Stimulated activated CD8-positive, alpha-beta memory T cell treated with anti-CD3 and anti-CD28 coated beads, Interleukin-15, amount 100 ng/mL, for 4 hours (primary cell): ENCODE data around the gene CBFA2T2.
A peak's percentile ranks its signal among the peaks of the same experiment; 100 is the strongest.
"Not testable (repeated sequence)": the region's sequence is repeated elsewhere in the genome, so short reads cannot be mapped to it uniquely, and the experiment has no call there.

Source experiments
- DNase-seq, 2 donors: peaks; one replicate each; pipeline ENCODE4 v3.0.0-alpha.2; 2020; ENCODE audit warnings: low read depth in 2 of 2

The CBFA2T2 gene

DNA sequence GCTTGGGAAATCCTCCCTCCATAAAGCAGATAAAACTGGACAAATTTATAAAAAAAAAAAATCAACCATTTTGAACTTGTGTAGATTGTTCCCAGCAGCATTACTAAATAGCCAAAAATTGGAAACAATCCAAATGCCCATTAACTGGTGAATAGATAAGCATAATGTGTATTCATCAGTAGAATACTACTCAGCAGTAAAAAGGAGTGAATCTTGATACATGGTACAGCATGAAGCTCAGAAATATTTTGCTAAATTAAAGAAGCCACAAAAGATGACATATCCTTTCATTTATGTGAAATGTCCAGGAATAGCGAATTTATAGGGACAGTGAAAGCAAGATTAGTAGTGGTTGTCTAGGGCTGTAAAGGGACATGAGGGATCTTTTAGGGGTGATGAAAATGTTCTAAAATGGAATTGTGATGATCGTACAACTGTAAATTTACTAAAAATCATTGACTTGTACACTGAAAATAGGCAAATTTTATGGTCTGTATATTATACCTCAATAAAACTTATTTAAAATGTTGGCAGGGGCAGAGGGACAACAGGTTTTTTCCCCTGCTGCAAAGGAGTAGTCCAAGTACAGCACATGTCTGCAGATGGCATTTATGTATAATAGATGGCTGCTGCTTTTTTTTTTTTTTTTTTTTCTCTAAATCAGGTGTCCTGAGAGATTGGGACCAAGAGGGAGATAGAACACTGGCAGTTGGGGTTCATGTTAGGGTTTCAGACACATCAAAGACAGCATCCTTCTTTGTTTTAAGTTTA lies 59.5 kb downstream of the CBFA2T2 start:
- DNase-seq, result no peak

DNA sequence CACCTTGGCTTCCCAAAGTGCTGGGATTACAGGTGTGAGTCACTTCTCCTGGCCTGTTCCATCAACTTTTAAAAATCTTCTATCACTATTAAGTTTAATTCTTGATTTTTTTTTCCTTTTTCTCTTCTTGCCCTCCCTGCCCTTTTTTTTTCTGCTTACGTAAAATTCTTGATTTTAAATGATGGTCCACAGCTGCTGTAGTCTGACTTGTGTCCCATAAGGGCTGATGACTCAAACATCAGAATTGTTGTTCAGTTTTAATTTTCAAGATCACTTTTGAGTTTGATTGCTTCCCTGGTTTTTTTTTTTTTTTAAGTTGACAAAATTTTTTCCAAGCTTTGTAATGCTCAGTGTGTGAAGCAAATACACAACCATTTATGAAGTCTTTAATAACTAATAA lies 61.9 kb downstream of the CBFA2T2 start:
- no peak for DNase-seq

DNA sequence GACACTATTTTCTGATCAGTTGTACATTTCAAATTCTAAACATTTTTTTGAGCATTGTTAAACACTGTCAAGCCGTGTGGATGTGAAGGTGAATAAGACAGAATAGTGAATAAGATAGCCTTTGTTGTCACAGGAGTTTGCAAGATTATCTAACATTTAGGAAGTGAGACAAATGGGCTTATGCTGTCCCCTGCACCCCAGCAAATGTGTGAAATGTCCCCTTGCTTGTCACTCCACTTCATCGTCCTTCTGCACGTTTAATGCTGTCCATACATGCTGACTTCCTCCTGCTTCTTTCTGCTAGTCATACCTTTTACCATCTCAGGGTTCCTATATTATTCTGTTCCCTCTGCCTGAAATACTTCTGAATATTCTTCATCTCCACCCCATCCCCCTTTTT lies 62.6 kb downstream of the CBFA2T2 start:
- no peak for DNase-seq

DNA sequence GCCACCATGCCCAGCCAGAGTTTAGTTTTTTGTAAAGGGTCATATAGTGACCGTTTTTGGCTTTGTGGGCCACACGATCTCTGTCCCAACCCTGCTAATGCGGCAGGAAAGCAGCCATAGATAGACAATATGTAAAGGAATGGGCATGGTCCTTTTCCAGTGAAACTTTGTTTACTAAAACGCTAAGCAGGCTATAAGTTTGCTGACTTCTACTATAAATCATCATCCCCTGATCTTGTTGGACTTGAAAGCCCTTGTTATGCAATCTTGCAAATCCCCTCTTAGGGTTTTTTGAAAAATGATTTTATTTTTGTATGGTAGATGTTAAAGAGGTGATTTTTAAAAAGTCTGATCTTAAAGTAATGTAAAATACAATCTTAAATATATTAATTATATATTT lies 63.6 kb downstream of the CBFA2T2 start:
- DNase-seq, result no peak

DNA sequence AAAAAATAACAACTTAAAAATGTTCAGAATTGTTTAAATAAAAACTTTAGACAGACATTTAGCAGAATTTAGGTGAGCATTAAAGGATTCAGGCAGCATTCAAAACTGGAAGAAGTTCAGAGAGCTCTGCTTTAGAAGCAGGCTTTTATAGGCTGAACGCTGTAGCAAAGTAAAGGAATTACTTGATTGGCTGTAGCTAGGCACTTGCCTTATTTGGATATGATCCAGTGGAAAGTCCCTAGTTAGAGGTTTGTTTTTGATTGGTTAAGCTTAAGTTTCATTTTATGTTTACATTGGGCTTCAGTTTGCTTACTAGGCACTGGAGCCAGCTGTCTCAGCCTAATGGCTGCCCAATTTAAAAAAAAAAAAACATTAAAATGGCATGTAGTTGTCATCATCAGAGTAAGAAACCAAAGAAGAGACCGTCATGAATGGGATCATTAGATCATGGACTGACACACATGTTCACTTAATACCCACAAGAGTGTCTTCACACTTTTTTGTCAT lies 65.1 kb downstream of the CBFA2T2 start:
- peak in 1 of 2 donors; percentile 3 for DNase-seq

DNA sequence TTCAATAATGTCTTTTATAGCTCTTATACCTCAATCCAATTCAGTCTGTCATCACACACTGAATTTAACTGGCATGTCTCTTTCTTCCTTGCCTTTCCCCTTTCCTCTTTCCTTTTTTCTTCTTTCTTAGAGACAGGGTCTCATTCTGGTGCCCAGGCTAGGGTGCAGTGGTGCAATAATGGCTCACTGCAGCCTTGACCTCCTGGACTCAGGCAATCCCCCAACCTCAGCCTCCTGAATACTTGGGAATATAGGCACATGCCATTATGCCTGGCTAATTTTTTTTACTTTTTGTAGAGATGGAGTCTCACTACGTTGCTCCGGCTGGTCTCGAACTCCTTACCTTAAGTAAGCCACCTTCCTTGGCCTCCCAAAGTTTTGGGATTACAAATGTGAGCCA lies 65.9 kb downstream of the CBFA2T2 start:
- no peak for DNase-seq

DNA sequence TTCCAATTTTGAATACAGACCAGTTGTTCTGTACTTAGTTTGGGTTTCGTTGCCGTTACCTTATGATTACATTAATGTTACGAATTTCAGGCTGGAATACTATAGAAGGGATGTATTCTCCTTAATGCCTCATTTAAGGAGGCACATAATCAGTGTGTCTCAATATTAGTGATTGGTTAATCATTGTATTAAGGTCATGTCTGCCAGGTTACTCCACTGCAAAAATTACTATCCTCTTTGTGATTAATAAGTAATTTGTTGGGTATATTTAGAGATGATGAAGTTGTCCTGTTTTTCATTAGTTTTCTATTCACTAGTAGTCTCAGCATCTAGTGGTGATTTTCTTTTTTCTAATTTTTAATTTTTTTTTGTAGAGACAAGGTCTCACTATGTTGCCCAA lies 66.3 kb downstream of the CBFA2T2 start:
- no peak for DNase-seq

DNA sequence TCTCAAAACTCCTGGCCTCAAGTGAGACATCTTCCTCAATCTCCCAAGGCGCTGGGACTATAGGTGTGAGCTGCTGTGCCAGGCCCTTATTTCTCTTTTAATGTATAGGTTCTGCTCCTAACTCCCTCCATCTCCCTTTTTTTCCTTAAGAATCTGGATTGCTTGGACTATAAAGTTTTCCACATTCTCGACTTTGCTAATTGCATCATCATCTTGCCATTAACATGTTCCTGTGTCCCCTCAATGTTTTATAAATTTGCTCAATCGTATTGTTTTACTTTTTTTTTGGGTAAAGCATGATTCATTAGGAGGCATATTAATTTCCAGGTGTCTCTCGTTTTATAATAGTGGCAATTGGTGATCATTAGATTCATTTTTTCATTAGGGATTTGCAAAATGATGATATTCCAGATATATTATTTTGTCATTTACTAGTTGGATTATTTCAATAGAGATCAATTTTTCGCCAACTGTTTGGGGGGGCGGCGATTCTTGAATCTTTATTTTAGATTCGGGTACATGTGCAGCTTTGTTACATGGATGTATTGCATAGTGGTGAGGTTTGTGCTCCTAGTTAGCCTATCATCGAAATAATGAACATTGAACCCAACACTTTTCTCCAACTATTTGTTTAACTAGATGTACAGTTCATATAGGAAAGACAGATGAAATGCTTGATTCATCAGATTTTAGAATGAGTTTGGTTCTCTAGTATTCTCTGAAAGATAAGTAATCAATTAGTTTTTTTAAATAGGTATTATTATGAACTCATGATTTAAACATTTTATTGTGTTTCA lies 68.7 kb downstream of the CBFA2T2 start:
- no peak for DNase-seq

DNA sequence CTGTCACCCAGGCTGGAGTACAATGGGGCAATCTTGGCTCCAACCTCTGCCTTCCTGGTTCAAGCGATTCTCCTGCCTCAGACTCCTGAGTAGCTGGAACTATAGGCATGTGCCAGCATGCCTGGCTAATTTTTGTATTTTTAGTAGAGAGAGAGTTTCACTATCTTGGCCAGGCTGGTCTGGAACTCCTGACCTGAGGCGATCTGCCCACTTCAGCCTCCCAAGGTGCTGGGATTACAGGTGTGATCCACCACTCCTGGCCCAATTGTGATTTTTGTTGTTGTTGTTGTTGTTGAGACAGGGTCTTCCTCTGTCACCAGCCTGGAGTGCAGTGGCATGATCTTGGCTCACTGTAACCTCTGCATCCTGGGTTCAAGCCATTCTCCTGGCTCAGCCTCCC lies 69.3 kb downstream of the CBFA2T2 start:
- no peak for DNase-seq

DNA sequence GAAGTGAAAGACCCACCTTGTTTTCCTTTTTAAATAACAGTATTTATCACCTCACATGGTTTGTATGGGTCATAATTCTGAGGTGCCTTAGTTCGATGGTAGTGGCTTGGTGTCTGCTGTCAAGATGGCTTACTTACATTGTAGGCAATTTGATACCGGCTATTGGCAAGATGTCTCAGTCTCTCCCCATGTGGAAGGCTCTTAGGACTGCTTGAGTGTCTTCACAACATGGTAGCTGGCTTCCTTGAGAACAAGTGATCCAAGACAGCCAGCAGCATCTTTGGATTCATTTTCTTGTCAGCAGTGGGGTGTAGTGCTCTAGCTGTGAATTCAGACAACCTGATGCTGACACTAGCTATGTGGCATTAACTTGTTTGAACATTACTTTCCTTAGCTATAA lies 70.1 kb downstream of the CBFA2T2 start:
- no peak for DNase-seq

DNA sequence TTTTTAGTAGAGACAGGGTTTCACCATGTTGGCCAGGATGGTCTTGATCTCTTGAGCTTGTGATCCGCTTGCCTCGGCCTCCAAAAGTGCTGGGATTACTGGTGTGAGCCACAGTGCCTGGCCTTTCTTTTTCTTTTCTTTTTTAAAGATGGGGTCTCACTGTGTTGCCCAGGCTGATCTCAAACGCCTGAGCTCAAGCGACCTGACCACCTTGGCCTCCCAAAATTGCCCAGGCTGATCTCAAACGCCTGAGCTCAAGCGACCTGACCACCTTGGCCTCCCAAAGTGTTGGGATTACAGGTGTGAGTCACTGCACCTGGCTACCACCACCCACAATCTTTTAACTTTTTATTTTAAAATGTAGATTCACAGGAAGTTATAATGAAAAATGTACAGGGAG lies 71.2 kb downstream of the CBFA2T2 start:
- not testable (repeated sequence) for DNase-seq

DNA sequence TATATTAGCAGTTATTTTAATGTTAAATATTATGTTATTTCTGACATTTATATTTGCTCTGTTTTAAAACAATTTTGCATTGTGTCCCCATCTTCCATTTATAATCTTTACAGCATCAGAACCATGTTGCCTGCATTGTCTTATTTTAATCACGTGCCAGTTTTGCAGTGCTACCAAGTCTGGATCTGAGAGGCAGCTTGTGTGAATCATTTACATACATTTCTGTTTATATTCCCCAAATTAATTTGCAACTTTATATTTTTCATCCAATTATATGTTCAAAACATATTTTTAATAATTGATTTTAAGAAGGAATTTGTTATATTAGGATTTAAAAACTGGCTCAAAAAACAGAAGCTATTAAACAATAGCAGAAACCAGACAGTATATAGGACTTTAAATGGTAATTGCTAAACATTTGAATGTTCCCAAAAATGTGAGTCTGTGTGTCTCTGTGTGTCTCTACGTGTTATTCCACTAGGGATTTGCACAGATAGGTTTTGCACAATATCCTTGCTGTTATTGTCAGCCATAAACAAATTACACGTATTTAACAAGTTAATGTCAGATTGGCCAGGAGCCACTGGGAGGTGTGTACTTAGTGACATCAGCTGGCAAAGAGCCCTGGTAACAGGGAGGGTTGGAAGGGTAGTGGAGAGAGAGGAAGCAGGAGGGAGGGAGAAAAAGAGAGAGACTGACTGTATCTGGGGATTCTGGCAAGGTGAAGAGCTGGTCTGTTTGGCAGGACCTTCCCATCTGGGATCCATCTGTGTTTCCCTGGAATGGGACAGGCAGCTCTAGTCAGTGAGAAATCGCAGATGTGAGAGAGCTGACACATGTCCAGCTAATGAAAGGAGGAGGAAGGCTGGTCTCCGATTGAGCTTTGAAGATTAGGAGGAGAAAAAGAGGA lies 72.1 kb downstream of the CBFA2T2 start:
- DNase-seq, result no peak

DNA sequence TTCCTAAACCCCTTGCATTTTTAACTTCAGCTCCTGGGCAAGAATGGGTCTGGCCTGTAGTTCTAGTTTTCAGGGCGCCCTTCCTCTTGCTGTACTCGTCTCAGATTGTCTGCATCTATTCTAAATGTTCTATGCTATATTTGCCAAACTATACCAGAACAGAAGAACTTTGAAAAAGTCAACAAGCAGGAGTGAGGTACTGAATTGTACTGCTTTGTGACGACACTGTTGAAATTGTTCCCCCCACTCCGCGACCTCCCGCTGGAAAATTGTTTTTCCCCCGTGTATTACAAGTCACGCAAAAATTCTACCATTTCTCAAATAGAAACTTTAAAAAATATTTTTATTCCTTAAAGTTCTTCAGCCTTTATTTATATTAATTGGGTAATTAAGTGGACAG lies 73.9 kb downstream of the CBFA2T2 start:
- DNase-seq, result no peak

DNA sequence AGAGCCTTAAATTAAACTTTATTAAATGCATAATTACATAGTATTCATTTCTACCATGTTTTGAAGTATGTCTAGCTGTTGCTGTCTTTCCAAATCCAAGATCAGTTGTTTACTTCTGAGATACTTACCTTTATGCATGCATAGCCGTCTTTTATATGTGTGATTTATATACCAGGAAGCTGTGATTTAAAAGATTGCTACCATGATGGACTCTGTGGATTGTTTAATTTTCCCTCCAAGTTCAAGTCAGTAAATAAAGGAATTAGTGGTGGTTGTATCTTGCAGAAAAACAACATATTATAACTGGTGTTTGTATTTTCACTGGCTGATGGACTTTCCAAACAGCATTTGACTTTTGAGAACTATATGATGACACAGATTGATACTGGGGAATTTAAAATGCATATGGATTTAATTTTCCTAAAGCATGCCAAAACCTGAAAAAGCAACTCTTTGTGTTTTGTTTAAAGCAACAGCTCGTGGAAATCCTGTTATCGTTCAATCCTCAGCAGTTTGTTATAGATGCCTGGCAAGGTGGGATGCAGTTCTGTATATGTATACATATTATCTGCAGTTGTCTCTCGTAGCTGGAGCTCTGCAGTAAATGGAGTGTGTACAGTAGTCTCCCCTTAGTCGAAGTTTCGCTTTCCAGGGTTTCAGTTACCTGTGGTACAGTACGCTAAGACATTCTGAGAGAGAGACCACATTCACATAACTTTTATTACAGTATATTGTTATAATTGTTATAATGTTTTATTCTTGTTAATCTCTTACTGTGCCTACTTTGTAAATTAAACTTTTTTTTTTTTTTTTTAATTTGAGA lies 77.1 kb downstream of the CBFA2T2 start:
- no peak for DNase-seq

DNA sequence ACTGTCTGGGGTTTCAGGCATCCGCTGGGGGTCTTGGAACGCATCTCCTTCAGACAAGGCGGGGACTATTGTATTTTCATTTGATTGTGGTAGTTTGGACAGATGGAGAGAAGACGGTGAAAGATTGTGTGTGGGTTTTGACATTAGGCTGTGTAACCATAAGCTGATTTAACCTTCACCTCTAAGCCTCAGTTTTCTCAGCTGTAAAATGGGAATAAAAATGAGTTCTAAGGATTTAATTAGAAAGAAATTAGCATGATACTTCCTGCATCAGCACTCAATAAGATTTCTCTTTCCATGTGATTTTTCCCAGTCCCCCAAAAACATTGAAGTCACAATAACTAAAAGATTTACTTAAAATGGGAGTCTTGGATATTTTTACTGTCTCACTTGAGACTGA lies 78.1 kb downstream of the CBFA2T2 start:
- DNase-seq, result no peak

DNA sequence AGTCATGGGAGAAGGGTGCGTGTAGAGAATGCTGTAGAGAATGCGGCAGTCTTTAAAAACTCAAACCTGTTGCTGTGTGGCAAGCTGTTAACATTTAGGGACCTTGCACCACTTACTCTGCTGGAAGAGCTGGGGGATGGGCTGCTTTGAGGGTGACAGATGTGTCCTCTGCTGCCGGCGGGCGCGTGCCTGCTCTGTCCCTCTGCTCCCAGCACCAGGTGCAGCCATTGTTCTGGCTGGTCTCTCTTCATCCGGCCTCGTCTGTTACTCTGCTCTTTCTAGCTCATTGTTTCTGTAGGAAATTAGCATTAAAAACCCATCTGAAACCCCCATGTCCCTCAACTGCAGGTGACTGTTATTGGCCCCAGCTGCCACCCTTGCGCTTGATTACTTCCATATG lies 78.5 kb downstream of the CBFA2T2 start:
- no peak for DNase-seq

DNA sequence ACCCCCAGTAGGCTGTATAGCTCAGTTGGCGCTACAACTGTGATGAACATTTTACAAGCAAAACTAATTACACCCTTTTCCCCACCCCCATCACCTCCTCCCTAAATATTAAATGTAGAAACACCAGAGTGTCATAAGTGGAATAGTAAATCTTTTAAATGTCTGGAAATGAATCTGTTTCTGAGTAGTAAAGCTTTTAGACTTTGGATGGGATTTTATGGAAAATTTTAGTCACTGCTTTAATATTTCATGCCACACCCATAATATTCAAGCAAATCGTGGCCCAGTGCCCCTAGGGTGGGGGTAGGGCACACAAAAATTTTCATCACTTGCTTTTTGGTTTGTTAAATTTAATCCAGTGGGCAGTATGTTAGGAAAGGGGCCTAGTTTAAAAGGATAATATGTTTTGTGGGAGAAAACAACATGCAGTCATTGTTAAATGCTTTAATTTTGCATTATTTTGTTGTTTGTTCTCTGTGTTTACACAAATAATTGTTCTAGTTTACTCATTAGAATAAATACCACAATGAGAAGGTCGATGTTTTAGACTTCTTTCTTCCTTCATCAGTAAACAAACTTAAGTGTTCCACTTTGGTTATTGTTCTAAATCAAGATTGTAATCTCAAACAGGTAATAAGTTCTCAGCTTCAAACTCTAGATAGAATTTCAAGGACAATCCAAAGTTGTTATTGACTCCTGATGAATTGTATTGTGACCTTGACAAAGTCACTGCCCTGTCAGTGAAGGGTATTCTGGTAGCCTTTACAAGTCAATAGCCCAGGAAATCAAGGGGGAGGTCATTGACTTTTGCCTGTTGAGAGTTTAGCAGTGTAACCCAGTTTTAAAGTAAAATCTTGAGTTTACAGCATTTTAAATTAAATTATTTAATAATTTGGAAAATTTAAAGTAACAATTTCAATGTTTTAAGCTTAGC lies 79.2 kb downstream of the CBFA2T2 start:
- no peak for DNase-seq

DNA sequence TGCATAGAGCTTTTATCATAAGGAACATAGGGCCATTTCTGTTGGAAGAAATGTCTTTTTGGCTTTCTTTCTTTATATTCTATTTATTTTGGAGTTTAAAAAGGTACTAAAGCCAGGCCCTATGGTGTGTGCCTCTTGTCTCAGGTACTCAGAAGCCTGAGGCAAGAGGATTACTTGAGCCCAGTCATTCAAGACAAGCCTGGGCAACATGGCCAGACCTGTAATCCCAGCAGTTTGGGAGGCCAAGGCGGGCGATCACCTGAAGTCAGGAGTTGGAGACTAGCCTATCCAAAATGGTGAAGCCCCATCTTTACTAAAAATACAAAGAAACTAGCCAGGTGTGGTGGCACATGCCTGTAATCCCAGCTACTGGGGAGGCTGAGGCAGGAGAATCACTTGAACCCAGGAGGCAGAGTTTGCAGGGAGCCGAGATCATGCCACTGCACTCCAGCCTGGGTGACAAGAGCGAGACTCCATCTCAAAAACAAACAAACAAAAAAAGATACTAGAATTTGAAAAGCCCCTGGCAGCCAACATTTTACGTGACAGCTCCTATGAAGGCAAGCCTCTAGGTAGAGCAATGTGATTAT lies 80.0 kb downstream of the CBFA2T2 start:
- no peak for DNase-seq

DNA sequence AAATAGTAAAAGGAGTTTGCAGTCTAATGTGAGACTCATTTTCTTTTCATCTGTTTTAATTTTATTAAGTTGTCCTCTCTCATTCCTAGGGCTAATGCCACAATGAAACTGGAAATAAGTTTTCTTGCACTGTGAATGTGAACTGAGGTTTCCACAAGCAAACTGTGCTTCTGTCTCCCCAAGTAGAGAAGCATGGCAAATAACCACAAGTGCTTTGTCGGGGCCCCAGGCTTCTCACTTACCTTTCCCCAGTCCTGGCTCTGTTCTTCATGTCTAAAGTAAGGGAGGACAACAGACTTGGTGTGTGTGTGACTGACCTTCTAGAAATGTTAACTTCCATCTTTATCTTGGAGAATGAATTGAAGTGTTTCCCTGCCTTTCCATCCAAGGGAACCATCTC lies 80.8 kb downstream of the CBFA2T2 start:
- DNase-seq, result no peak

DNA sequence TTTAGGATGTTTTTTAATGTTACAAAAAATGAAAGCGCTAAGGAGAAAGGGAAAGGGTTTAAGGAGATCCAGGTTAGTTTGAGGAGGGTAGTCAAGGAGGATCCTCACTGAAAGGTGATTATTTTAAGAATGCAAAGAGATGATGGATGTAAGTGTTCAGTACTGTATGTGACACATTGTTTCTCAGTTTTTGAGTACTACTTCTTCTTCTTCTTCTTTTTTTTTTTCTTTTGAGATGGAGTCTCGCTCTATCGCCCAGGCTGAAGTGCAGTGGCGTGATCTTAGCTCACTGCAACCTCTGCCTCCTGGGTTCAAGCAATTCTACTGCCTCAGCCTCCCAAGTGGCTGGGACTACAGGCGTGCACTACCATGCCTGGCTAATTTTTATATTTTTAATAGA lies 83.4 kb downstream of the CBFA2T2 start:
- not testable (repeated sequence) for DNase-seq
